ENCODE measurements around the gene SETD3. TPM values are rescaled to one million over a fixed set of nuclear protein-coding genes. Genes with fewer than 3 reads are reported as not detected.

Gene SETD3
- total RNA-seq, 1 donor from 2014 or later: 119 TPM

GRCh38 chr14:99516871-99517642, 36.4 kb upstream of the SETD3 start:
- no peak for DNase-seq

GRCh38 chr14:99516156-99516870, 35.7 kb upstream of the SETD3 start:
- DNase-seq: no peak

- DNase-seq: no peak
Measured at GRCh38 chr14:99515301-99516155, 34.9 kb upstream of the SETD3 start.

- DNase-seq: no peak
Measured at GRCh38 chr14:99514552-99515300, 34.1 kb upstream of the SETD3 start.

- DNase-seq: no peak
Measured at GRCh38 chr14:99513946-99514551, 33.4 kb upstream of the SETD3 start.

- no peak for DNase-seq
Measured at GRCh38 chr14:99513183-99513694, 32.6 kb upstream of the SETD3 start.

- no peak for DNase-seq
Measured at GRCh38 chr14:99512571-99513182, 32.0 kb upstream of the SETD3 start.

GRCh38 chr14:99512110-99512449, 31.4 kb upstream of the SETD3 start:
- DNase-seq: no peak

- no peak for DNase-seq
Measured at GRCh38 chr14:99511421-99512109, 30.9 kb upstream of the SETD3 start.

- DNase-seq: no peak
Measured at GRCh38 chr14:99510556-99511139, 30.0 kb upstream of the SETD3 start.

- no peak for DNase-seq
Measured at GRCh38 chr14:99509871-99510555, 29.4 kb upstream of the SETD3 start.

GRCh38 chr14:99508896-99509629, 28.4 kb upstream of the SETD3 start:
- no peak for DNase-seq

GRCh38 chr14:99507860-99508640, 27.4 kb upstream of the SETD3 start:
- DNase-seq: no peak

GRCh38 chr14:99506276-99506675, 25.6 kb upstream of the SETD3 start:
- DNase-seq: no peak

GRCh38 chr14:99505089-99505488, 24.4 kb upstream of the SETD3 start:
- no peak for DNase-seq

GRCh38 chr14:99503848-99504453, 23.3 kb upstream of the SETD3 start:
- DNase-seq: no peak

- no peak for DNase-seq
Measured at GRCh38 chr14:99502989-99503421, 22.3 kb upstream of the SETD3 start.
